GM20431 (cell line): ENCODE results near the gene RTN4RL1.

Experiments
- in situ Hi-C: fragments of 300-500 bp; cut with MseI, MboI; formaldehyde crosslinking; loops from one replicate; pipeline ENCODE4 v1.15.0; 2020; ENCODE audit warnings: low sequenced_read_pairs; ENCODE audit not compliant: unreplicated experiment

RTN4RL1 gene

DNA sequence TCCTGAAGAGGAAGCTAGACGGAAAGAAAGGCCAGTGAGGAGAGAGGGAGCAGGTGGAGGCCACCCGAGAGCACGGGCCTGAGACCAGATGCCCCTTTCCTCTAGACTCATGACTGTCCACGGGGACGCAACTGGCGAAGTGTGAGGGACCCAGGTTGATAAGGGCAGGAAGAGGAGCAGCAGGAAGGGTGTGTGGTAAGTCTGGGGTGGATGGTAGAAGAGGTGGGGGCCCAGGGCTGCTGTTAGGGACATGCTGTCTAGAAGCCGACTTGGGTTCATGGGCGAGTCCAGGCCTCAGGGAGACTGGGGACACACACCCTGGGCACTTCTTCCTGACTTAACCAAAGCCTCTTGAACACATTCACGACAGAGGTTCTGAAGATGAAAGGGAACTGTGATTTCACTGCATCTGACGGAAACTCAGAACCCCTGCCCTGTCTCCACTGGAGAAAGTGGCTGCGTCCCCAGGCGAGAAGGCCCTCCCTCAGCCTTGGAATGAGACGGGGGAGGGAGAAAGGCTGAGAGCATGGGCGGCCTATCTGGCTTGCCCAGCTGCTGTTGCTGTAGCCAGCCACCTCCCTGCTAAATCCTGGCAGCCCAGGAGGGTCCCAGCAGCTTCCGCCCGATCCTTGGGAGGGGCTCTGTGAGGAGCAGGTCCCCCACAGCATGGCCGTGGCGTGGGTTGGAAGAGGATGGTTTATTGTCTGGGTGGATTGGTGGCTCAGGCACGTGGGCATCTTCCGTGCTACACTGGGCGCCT is 35.7 kb upstream of the RTN4RL1 start:
- in situ Hi-C loops = loop anchor here (10.0 kb wide), 1 partner anchor 184 kb away; no protein-coding TSS in a partner anchor

DNA sequence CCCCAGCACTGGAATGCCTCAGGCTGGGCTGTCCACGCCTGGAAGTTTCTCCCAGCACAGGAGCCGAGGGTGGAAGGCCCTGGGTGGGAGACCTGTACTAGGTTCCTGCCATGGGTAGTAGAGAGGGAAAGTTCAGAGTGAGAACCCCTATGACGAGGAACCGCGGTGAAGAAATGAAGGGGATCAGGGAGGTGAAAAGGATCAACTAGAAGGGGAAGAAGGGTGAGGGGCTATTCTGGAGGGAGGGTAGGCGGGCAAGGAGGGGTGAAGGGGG is 35.2 kb upstream of the RTN4RL1 start:
- in situ Hi-C loops = loop anchor here (10.0 kb wide), 1 partner anchor 184 kb away; no protein-coding TSS in a partner anchor

DNA sequence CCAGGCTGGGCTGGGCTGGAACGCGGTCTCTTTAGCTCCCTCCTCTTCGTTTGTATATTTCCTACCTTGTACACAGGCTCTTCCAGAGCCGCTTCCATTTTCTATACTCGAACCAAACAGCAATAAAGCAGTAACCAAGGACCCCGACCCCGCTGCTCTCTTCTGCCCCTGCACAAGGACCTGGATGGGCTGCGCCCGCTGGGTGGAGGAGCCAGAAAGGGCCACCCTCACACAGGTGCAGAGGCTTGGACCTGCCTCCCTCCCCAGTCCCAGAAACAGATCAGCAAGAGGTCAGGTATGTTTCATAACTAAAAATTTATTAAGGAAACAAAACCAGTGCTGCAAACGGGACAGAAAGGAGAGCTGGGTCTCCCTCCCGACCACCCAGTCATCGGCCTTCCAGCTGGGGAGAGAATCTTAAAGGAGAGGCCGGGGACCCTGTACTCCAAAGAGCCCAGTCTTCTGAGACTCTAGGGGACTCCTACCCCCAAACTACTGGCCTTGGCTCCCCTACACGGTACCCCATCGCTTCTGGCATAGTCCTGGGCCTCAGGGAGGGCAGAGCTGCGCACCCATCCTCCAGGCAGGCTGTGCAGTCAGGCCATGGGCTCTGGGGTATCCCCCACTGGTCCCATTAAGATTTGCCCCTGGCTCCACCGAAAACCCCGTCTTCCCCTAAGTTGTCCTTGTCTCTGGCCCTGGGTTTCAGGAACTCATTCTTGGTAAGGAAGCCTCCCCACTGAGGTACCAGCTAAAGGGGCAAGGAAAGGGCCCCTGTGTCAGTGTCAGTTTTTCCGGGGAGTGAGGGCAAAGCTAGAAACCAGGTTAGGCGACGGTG is 34.6 kb upstream of the RTN4RL1 start:
- in situ Hi-C loops = loop anchor here (10.0 kb wide), 1 partner anchor 185 kb away; no protein-coding TSS in a partner anchor

DNA sequence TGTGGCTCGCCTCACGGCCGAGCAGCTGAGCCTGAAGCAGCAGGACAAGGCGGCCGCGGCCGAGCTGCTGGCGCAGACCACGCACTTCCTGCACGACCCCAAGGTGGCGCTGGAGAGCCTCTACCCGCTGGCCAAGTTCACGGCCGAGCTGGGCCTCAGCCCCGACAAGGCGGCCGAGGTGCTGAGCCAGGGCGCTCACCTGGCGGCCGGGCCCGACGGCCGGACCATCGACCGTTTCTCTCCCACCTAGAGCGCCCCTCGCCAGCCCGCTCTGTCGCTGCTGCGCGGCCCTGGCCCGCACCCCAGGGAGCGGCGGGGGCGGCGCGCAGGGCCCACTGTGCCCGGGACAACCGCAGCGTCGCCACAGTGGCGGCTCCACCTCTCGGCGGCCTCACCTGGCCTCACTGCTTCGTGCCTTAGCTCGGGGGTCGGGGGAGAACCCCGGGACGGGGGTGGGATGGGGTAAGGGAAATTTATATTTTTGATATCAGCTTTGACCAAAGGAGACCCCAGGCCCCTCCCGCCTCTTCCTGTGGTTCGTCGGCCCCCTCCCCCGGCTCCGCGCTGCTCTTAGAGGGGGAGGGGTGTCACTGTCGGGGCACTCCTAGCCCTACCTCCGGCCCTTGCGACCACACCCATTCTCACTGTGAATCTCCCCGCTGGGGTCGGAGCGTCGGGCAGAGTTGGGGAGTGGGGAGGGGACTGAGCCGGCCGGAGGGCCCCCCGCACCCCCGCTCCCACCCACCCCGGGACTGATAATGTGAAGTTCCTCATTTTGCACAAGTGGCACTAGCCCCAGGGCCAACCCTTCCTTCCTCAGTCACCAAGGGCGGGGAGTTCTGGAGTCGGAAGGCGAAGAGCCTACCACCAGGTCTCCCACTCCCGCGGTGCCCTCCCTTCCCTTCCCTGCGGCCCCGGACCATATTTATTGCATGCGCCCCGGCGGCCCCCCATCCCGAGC is 33.7 kb upstream of the RTN4RL1 start:
- in situ Hi-C loops = no loop called here

DNA sequence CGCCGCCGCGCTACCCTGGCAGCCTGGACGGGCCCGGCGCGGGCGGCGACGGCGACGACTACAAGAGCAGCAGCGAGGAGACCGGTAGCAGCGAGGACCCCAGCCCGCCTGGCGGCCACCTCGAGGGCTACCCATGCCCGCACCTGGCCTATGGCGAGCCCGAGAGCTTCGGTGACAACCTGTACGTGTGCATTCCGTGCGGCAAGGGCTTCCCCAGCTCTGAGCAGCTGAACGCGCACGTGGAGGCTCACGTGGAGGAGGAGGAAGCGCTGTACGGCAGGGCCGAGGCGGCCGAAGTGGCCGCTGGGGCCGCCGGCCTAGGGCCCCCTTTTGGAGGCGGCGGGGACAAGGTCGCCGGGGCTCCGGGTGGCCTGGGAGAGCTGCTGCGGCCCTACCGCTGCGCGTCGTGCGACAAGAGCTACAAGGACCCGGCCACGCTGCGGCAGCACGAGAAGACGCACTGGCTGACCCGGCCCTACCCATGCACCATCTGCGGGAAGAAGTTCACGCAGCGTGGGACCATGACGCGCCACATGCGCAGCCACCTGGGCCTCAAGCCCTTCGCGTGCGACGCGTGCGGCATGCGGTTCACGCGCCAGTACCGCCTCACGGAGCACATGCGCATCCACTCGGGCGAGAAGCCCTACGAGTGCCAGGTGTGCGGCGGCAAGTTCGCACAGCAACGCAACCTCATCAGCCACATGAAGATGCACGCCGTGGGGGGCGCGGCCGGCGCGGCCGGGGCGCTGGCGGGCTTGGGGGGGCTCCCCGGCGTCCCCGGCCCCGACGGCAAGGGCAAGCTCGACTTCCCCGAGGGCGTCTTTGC is 32.8 kb upstream of the RTN4RL1 start:
- in situ Hi-C loops = no loop called here

DNA sequence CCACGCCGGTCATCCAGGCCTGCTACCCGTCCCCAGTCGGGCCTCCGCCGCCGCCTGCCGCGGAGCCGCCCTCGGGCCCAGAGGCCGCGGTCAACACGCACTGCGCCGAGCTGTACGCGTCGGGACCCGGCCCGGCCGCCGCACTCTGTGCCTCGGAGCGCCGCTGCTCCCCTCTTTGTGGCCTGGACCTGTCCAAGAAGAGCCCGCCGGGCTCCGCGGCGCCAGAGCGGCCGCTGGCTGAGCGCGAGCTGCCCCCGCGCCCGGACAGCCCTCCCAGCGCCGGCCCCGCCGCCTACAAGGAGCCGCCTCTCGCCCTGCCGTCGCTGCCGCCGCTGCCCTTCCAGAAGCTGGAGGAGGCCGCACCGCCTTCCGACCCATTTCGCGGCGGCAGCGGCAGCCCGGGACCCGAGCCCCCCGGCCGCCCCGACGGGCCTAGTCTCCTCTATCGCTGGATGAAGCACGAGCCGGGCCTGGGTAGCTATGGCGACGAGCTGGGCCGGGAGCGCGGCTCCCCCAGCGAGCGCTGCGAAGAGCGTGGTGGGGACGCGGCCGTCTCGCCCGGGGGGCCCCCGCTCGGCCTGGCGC is 32.1 kb upstream of the RTN4RL1 start:
- in situ Hi-C loops = no loop called here

DNA sequence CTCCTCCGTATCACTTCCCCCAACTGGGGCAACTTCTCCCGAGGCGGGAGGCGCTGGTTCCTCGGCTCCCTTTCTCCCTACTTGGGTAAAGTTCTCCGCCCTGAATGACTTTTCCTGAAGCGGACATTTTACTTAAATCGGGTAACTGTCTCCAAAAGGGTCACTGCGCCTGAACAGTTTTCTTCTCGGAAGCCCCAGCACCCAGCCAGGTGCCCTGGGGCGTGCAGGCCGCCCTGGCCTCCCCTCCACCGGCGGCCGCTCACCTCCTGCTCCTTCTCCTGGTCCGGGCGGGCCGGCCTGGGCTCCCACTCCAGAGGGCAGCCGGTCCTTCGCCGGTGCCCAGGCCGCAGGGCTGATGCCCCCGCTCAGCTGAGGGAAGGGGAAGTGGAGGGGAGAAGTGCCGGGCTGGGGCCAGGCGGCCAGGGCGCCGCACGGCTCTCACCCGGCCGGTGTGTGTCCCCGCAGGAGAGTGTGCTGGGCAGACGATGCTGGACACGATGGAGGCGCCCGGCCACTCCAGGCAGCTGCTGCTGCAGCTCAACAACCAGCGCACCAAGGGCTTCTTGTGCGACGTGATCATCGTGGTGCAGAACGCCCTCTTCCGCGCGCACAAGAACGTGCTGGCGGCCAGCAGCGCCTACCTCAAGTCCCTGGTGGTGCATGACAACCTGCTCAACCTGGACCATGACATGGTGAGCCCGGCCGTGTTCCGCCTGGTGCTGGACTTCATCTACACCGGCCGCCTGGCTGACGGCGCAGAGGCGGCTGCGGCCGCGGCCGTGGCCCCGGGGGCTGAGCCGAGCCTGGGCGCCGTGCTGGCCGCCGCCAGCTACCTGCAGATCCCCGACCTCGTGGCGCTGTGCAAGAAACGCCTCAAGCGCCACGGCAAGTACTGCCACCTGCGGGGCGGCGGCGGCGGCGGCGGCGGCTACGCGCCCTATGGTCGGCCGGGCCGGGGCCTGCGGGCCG is 31.4 kb upstream of the RTN4RL1 start:
- in situ Hi-C loops = no loop called here

DNA sequence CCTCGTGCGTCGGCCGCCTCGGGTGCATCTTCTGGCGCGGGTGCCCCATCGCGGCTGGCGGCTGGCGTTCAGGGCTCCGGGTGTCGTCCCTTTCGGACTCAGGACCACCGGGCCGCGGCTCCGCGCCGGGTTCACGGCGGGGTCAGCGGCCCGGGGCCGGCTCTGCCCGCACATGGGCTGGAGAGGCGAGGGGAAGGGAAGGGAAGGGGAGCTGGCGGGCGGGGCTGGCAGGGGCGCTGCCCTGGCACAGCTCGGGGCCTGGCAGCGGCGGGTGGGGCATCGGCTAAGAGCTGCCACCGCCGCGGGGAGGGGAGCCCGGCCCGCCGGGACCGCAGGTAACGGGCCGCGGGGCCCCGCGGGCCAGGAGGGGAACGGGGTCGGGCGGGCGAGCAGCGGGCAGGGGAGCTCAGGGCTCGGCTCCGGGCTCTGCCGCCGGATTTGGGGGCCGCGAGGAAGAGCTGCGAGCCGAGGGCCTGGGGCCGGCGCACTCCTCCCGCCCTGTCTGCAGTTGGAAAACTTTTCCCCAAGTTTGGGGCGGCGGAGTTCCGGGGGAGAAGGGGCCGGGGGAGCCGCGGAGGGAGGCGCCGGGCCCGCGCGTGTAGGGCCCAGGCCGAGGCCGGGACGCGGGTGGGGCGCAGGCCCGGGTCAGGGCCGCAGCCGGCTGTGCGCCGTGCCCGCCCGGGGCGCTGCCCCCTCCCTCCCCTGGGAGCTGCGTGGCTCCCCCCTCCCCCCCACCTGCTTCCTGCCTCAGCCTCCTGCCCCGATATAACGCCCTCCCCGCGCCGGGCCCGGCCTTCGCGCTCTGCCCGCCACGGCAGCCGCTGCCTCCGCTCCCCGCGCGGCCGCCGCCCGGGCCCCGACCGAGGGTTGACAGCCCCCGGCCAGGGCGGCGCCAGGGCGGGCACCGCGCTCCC is 30.4 kb upstream of the RTN4RL1 start:
- in situ Hi-C loops = no loop called here

DNA sequence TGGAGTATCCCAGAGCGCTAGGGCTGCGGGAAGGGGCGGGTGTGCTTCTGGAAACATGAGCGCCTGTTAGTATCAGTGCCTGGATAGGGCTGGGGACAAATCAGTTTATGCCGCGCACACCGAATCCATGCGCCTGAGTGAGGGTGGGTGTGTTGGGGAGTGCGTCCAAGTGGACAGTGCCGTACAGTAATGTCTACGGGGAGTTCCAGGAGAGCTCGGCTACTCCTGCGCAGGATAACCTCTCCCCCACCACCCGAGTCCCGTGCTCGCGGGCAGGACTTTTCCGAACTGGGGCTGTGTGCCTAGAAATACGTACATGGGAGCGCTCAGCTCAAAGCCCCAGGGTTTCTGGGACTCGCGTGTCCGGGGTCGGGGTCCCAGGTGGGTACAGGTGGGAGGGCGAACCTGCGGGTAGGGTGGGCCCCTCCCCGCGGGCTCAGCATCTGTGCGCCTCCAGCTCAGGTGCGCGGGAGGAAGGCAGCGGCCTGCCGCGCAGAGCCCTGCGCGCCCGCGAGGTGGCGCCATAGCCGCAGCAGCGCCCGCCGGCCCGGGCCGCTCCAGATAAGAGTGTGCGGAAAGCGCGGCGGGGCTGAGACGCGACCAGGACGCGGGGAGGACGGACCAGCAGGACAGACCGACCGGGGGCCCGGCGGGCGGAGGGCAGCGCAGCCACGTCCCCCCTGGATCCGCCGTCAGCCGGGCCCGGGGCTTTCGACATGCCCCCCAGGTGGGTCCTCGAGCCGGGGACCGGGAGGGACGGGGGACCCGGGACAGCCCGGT is 29.6 kb upstream of the RTN4RL1 start, which contains the start of gene HIC1:
TSS of gene HIC1 (plus strand) at position 592 of the 780 bp plus-strand sequence. CDS start 1,588 bp downstream, outside the sequence.
- in situ Hi-C loops = no loop called here

DNA sequence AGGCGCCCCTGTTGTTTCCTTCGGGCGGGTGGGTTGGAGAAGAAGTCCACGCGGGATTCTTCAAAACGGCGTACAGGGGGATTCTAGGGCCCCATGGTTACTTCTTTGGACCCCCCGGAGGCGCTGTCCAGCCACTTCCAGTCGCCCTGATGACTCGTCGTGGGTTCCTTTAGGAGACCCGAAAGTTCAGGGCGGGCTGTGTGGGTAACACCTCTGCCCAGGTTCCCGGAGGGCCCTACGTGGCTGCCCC is 29.1 kb upstream of the RTN4RL1 start:
- in situ Hi-C loops = no loop called here

DNA sequence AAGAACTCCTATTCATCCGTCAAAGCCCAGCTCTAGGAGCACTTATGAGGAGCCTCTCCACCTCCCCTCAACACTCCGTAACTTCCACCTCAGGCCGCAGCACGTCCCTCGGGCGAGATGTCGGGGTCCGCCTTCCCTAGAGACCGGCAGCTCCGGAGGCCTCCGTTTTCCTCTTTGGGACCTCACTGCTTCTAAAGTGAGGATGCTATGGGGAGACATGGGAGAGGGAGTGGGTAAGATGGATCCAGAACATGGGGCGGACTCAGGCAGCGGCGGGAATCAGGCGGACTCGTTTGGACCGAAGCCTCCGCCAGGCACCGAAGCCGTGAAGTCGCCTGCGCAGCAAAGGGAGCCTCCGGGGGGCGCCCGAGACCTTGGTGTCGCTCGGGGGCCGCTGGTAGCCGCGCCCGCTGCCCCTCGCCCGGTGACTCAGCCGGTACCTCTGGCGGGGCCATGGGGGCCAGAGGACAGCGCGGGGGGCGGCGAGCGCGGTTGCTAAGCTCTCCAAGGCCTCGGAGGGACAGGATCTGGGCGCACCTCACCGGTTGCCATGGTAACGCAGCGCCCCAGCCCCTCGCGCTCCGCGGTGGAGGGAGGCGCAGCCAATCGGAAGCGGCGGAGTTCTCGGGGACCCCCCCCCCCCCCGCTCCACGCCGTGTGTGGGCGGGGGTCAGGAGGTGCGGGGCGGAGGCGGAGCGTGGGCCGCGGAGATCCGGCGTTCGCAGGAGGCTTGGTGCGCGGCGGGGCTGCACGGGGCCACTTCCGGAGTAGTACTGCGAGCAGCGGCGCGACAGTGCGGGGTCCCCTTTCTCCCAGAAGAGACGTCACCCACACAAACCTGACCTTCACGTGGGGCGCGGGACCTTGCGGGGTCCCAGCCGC is 28.5 kb upstream of the RTN4RL1 start:
- in situ Hi-C loops = no loop called here

DNA sequence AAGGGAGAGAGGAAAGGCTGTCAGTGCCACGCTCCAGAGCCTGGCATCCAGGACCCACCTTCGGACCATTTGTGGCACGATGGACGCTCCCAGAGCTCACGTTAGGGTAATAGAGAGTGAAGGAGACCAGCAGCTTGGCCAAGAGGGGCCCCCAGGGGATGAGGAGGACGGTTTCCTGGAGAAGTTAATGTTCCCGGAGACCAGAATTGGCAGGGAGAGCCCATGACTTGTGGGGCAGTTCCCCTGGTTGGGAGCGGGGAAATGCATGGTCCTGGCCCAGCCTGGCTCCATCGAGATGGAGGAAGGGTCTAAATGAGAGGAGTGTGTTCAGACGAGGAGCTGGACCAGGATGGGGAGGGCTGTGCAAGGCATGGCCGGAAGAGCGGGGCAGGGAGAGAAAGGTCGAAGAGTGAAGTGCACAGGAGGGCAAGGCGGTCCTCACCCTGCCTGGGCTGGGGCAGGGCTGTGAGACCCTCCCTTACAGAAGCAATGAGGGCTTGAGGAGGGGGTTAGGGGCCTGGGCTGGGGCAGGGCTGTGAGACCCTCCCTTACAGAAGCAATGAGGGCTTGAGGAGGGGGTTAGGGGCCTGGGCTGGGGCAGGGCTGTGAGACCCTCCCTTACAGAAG is 26.9 kb upstream of the RTN4RL1 start:
- in situ Hi-C loops = no loop called here

DNA sequence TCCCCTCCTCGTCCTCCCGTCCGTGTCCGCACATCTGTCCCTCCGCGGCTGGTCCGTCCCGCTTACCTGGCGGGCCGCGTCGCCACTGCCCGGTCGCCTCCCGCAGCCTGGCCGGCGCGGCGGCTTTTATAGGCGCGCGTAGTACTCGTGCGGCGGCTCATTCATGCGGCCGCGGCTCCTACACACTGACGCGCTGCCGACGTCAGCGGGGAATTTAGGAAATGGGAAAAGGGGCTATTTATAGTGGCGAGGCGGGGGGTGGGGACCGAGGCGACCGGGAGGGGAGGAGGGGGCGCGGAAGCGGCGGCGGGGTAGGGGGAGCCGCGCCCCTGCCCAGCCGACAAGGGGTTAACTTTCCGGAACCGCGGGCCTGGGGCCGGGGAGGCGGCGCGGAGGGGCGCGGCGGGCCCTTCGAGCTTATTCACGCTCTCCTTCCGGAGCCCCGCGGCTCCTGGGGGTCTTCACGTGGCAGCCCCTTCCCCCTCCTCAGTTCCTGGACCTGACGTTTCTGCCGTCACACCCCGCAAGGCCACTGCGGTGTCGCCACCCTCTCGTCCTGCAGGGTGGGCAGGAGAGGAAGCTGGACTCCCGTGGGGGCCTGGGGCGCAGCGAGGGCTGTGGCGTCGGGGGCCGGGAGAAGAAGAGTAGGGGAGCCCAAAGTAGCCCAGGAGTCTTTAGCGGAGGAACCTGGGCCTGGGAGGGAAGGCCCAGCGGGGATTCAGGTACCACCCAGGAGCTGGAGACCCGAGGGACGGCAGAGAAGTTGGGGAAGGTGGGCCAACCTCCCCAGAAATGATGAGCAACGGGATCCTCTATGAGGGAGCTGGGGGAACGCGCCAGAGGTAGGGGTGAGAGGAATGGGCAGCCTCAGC is 26.2 kb upstream of the RTN4RL1 start:
- in situ Hi-C loops = no loop called here
